ENCODE results near the gene ZNF134. TPM values are rescaled to one million over a fixed set of nuclear protein-coding genes. Genes with fewer than 3 reads are reported as not detected.

The ZNF134 gene
- total RNA-seq, 1 donor from 2014 or later: 32.3 TPM

- no peaks in the 10 kb centered on the region for H3K4me1 ChIP-seq (ENCODE audit: insufficient read depth, low read length)
- no peaks in the 10 kb centered on the region for H3K36me3 ChIP-seq (ENCODE audit: insufficient read depth, low read length)
- no peak overlapping the region for H2AFZ ChIP-seq (ENCODE audit: low read depth, low read length)
- no peaks in the 10 kb centered on the region for H3K27me3 ChIP-seq (ENCODE audit: insufficient read depth, low read length)
- H3K4me2 ChIP-seq (ENCODE audit: low read length): no peak overlapping the region
- H3K79me2 ChIP-seq (ENCODE audit: insufficient read depth, low read length): no peaks in the 10 kb centered on the region
- TF ChIP-seq CTCF (IDR thresholded peaks at IDR 0.05; ENCODE audit: insufficient read depth, low read depth, low read length) (no peak), EZH2 (IDR thresholded peaks at IDR 0.05; ENCODE audit: insufficient read depth, low read length) (no peak)
- H3K4me3 ChIP-seq (ENCODE audit: insufficient read depth, low read depth, low read length): no peak overlapping the region
- Mint-ChIP-seq H3K4me3 (ENCODE audit: unreplicated experiment) (no peak overlapping the region), H3K4me1 (ENCODE audit: low read depth, unreplicated experiment) (peaks cover 19% of the 10 kb centered on the region), H3K27me3 (ENCODE audit: low read depth, unreplicated experiment) (no peaks in the 10 kb centered on the region), H3K36me3 (ENCODE audit: low read depth, unreplicated experiment) (peaks cover 11% of the 10 kb centered on the region), H3K27ac (ENCODE audit: unreplicated experiment) (no peak overlapping the region), H3K9me3 (ENCODE audit: unreplicated experiment) (peaks cover 8% of the 10 kb centered on the region)
- H4K20me1 ChIP-seq (ENCODE audit: insufficient read depth, low read length): no peaks in the 10 kb centered on the region
- DNase-seq (ENCODE audit: low read depth): no peak
- H3K9me3 ChIP-seq (ENCODE audit: insufficient read depth, low read depth, low read length): peaks cover 3% of the 10 kb centered on the region
- H3K9ac ChIP-seq (ENCODE audit: low read length): no peak overlapping the region
- no peak overlapping the region for H3K27ac ChIP-seq (ENCODE audit: low read depth, low read length)
- FAIRE-seq: no peak
Observed at GRCh38 chr19:57648331-57649003, 34.4 kb downstream of the ZNF134 start.

- no peaks in the 10 kb centered on the region for H3K79me2 ChIP-seq (ENCODE audit: insufficient read depth, low read length)
- no peaks in the 10 kb centered on the region for H3K4me1 ChIP-seq (ENCODE audit: insufficient read depth, low read length)
- Mint-ChIP-seq H3K27ac (ENCODE audit: unreplicated experiment) (peak overlapping the region; percentile 75), H3K9me3 (ENCODE audit: unreplicated experiment) (peaks cover 25% of the 10 kb centered on the region), H3K4me1 (ENCODE audit: low read depth, unreplicated experiment) (peaks cover 32% of the 10 kb centered on the region), H3K4me3 (ENCODE audit: unreplicated experiment) (peak overlapping the region; percentile 75), H3K27me3 (ENCODE audit: low read depth, unreplicated experiment) (peaks cover 9% of the 10 kb centered on the region), H3K36me3 (ENCODE audit: low read depth, unreplicated experiment) (peaks cover 21% of the 10 kb centered on the region)
- no peak for DNase-seq (ENCODE audit: low read depth)
- FAIRE-seq: no peak
- H2AFZ ChIP-seq (ENCODE audit: low read depth, low read length): no peak overlapping the region
- TF ChIP-seq CTCF (IDR thresholded peaks at IDR 0.05; ENCODE audit: insufficient read depth, low read depth, low read length): no peak
- no peak for TF ChIP-seq EZH2 (IDR thresholded peaks at IDR 0.05; ENCODE audit: insufficient read depth, low read length)
- no peak overlapping the region for H3K4me3 ChIP-seq (ENCODE audit: insufficient read depth, low read depth, low read length)
- H3K9ac ChIP-seq (ENCODE audit: low read length): no peak overlapping the region
- no peaks in the 10 kb centered on the region for H3K27me3 ChIP-seq (ENCODE audit: insufficient read depth, low read length)
- no peaks in the 10 kb centered on the region for H3K36me3 ChIP-seq (ENCODE audit: insufficient read depth, low read length)
- H3K27ac ChIP-seq (ENCODE audit: low read depth, low read length): no peak overlapping the region
- H4K20me1 ChIP-seq (ENCODE audit: insufficient read depth, low read length): no peaks in the 10 kb centered on the region
- no peak overlapping the region for H3K4me2 ChIP-seq (ENCODE audit: low read length)
- H3K9me3 ChIP-seq (ENCODE audit: insufficient read depth, low read depth, low read length): peaks cover 6% of the 10 kb centered on the region
Observed at GRCh38 chr19:57651654-57651996, 37.6 kb downstream of the ZNF134 start.

GRCh38 chr19:57653689-57654088 lies 39.6 kb downstream of the ZNF134 start:
- H3K9me3 ChIP-seq (ENCODE audit: insufficient read depth, low read depth, low read length): peaks cover 6% of the 10 kb centered on the region
- H3K4me1 ChIP-seq (ENCODE audit: insufficient read depth, low read length): no peaks in the 10 kb centered on the region
- peaks cover 12% of the 10 kb centered on the region for H3K27me3 Mint-ChIP-seq (ENCODE audit: low read depth, unreplicated experiment)
- H3K9me3 Mint-ChIP-seq (ENCODE audit: unreplicated experiment): peaks cover 21% of the 10 kb centered on the region
- H3K4me3 Mint-ChIP-seq (ENCODE audit: unreplicated experiment): no peak overlapping the region
- H3K36me3 Mint-ChIP-seq (ENCODE audit: low read depth, unreplicated experiment): peaks cover 21% of the 10 kb centered on the region
- TF ChIP-seq EZH2 (IDR thresholded peaks at IDR 0.05; ENCODE audit: insufficient read depth, low read length) (no peak), CTCF (IDR thresholded peaks at IDR 0.05; ENCODE audit: insufficient read depth, low read depth, low read length) (no peak)
- no peak overlapping the region for H3K4me3 ChIP-seq (ENCODE audit: insufficient read depth, low read depth, low read length)
- no peaks in the 10 kb centered on the region for H3K79me2 ChIP-seq (ENCODE audit: insufficient read depth, low read length)
- H2AFZ ChIP-seq (ENCODE audit: low read depth, low read length): no peak overlapping the region
- no peaks in the 10 kb centered on the region for H3K27me3 ChIP-seq (ENCODE audit: insufficient read depth, low read length)
- no peak overlapping the region for H3K27ac ChIP-seq (ENCODE audit: low read depth, low read length)
- no peaks in the 10 kb centered on the region for H4K20me1 ChIP-seq (ENCODE audit: insufficient read depth, low read length)
- H3K27ac Mint-ChIP-seq (ENCODE audit: unreplicated experiment): peak overlapping the region; percentile 76
- no peak overlapping the region for H3K4me2 ChIP-seq (ENCODE audit: low read length)
- no peaks in the 10 kb centered on the region for H3K36me3 ChIP-seq (ENCODE audit: insufficient read depth, low read length)
- DNase-seq (ENCODE audit: low read depth) (no peak), FAIRE-seq (no peak)
- no peak overlapping the region for H3K9ac ChIP-seq (ENCODE audit: low read length)
- H3K4me1 Mint-ChIP-seq (ENCODE audit: low read depth, unreplicated experiment): peaks cover 30% of the 10 kb centered on the region
